HG02885 (cell line): ENCODE data around the gene IL18.
A peak's percentile ranks its signal among the peaks of the same experiment; 100 is the strongest.
"Not testable (repeated sequence)": the region's sequence is repeated elsewhere in the genome, so short reads cannot be mapped to it uniquely, and the experiment has no call there.

Source experiments
- ATAC-seq: cut with Tn5 transposase; IDR thresholded peaks from one replicate; pipeline ENCODE4 v1.9.1; 2021; ENCODE audit warnings: mild to moderate bottlenecking; ENCODE audit not compliant: unreplicated experiment, poor library complexity

IL18 gene

DNA sequence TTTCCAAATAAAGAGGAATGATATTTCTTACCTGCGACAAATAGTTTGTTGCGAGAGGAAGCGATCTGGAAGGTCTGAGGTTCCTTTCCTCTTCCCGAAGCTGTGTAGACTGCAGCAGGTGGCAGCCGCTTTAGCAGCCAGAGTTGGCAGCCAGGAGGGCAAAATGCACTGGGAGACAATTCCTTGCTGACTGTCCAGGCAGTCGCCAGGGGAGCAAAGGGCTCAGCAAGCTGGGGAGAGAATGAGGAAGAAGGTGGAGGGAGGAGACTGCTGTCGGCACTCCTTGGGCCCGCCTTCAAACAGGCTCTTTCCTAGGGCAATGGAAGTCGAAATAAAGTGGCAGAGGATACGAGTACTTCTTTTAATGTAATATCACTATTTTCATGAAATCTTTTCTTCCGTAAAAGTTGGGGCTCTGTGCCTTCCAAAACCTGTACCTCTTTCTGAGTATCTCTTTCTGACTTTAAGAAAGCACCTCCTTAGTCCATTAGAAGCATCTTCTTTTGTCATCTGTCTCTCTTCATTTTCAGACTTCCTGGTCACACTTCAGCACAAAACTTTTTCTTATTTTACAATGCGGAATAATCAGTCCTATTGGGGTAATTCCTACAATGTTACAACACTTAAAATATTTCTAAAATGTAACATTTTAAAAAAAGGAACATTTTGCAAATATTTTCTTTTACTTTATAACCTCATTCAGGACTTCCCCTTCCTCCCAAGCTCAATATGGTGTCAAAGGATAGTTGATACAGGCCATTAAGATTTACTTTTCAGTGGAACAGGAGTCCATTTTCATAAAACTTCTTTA is at the start of gene IL18:
TSS of gene IL18 (minus strand) at position 220 of the 811 bp plus-strand sequence. CDS start 9,041 bp downstream, outside the sequence.
- no peak for ATAC-seq

GRCh38 chr11:112212710-112213109 is 48.8 kb upstream of the IL18 start:
- no peak for ATAC-seq

DNA sequence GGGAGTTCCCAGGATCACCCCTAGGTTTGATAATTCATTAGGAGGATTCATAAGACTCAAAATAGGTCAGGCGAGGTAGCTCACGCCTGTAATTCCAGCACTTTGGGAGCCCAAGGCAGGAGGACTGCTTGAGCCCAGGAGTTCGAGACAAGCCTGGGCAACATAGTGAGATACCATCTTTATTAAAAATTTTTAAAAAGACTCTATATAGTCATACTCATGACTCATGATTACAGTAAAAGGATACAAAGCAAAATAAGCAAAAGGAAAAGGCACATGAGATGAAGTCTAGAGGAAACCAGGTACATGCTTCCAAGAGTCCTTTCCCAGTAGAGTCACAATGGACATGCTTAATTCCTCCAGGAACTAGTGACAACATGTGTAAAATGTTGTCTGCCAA is 48.4 kb upstream of the IL18 start:
- no peak for ATAC-seq

GRCh38 chr11:112211536-112211935 is 47.6 kb upstream of the IL18 start:
- no peak for ATAC-seq

GRCh38 chr11:112210890-112211289 is 47.0 kb upstream of the IL18 start:
- ATAC-seq: no peak

DNA sequence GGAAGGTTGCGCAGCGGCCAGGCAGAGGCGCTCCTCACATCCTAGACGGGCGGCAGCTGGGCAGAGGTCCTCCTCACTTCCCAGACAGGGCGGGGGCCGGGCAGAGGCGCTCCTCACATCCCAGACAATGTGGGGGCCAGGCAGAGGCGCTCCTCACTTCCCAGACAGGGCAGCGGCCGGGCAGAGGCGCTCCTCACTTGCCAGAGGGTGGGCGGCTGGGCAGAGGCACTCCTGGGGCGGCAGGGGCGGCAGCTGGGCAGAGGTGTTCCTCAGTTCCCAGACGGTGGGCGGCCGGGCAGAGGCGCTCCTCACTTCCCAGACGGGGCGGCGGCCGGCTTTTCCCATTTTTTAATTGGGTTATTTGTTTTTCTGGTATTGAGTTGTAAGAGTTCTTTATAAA is 42.2 kb upstream of the IL18 start:
- ATAC-seq: no peak

DNA sequence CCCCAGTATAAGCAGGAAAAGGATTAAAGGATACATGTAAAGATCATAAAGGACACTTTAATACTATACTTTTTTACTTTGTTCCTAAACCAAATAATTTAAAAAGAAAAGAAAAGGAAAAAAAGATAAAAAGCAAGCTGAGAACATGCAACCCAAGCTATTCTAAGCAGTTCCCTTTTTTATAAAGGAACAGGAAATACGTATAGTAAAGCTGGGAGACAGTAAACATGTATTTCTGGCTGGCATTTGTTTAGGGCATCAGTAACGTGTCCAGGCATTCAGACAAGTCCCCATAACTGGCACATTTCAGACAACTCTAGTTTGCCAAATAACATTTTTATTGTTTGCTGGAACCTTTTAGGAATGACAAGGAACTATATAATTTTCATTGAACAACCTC is 36.4 kb upstream of the IL18 start:
- ATAC-seq: no peak

- not testable (repeated sequence) for ATAC-seq
Measured at GRCh38 chr11:112199101-112199500, 35.2 kb upstream of the IL18 start.

DNA sequence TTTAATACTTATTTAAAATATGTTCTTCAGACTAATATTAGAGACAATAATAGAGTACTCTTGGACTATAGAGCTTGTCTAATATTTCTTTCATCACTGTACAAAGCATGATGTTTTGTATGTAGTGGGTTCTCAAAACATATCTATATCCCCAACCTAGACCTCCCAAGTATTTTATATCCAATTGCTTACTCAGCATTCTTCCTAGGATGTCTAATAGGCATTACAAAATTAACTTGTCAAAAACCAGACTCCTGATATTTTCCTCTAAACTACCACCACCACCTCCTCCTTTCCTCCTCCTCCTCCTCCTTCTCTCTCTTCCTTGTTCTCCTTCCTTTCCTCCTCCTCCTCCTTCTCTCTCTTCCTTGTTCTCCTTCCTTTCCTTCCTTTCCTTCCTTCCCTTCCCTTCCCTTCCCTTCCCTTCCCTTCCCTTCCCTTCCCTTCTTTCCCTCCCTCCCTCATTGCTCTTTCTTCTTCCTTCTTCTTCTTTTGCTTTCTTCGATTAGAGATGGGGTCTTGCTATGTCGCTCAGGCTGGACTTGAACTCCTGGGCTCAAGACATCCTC is 32.7 kb upstream of the IL18 start:
- ATAC-seq: no peak

DNA sequence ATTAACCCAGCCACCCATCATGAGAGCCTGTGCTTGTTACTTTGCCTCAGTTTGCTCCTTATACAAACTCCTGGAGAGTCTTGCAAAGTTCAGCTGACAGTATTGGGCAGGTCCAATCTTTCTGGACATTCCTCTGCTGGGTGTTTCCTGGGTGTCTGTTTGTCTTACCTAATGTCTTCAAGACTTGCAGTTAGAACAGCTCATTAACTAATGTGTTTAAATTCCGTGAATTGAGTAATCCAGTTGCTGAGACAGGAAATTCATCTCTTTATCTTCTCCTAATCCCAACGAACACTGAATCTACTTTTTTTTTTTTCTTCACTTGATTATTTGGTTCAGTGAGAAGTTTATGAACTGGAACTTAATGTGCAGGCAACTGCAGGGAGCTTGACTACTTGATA is 32.1 kb upstream of the IL18 start:
- ATAC-seq: no peak

DNA sequence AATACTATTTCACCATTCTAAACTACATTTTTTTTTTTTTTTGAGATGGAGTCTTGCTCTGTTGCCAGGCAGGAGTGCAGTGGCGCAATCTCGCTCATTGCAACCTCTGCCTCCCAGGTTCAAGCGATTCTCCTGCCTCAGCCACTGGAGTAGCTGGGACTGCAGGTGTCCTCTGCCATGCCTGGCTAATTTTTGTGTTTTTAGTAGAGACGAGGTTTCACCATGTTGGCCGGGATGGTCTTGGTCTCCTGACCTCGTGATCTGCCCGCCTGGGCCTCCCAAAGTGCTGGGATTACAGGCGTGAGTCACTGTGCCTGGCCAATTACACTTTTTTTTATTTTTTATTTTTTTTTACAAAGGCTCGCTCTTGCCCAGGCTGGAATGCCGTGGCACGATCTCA is 31.2 kb upstream of the IL18 start:
- ATAC-seq: not testable (repeated sequence)

- ATAC-seq: no peak
Measured at GRCh38 chr11:112186304-112186703, 22.4 kb upstream of the IL18 start.

- no peak for ATAC-seq
Measured at GRCh38 chr11:112185883-112186282, 22.0 kb upstream of the IL18 start.

- no peak for ATAC-seq
Measured at GRCh38 chr11:112182867-112183266, 19.0 kb upstream of the IL18 start.

DNA sequence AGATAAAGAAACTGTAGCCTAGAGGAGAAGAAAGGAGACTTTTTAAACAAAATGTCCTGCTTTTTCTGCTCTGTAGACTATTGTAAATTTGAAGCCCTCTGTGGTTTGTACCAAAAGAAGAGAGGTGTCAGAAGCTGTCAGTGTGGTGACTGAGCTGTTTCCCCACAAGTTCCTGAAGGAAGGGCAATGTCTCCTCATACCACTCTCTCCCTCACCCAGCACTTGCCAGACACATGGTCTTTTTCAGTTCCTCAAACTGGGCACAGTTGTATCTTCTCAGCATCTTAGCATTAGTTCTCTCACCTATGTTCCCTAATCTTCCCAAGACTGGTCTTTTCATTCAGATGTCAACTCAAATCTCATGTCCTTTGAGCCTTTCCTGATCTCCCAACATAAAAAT is 15.7 kb upstream of the IL18 start:
- no peak for ATAC-seq

GRCh38 chr11:112178936-112179335 is 15.0 kb upstream of the IL18 start:
- no peak for ATAC-seq

DNA sequence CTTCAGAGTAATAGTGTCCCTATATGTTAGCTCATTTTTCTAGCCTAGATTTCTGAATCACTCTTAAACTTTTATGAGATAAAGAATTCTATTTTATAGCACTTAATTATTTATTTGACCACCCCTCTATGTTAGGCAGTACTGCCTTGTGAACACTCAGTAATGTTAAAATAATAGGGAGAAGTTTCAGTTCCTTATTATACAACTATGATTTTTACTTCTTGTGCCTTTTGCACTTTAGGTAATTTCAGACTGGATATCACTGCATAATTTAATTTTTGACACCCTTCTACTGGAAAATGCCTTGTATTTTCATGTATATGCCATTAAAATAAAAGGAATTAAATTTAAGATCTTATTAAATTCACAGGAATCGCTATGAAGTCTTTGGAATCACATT is 14.5 kb upstream of the IL18 start:
- no peak for ATAC-seq

DNA sequence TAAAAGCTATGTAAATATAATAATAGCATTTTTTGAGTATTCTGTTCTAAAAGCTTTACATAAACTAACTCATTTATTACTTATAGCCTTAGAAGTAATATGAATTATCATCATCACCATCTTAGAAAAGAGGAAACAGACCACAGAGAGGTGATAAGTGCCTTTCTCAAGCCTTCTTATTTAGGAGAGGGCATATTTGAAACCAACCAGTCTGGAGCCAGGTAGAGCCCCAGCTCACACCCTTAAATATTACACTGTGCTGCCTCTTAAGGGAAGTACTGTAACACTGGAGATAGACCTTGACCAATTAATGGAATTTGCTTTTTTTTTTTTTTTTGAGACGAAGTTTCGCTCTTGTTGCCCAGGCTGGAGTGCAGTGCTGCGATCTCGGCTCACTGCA is 13.7 kb upstream of the IL18 start:
- no peak for ATAC-seq

DNA sequence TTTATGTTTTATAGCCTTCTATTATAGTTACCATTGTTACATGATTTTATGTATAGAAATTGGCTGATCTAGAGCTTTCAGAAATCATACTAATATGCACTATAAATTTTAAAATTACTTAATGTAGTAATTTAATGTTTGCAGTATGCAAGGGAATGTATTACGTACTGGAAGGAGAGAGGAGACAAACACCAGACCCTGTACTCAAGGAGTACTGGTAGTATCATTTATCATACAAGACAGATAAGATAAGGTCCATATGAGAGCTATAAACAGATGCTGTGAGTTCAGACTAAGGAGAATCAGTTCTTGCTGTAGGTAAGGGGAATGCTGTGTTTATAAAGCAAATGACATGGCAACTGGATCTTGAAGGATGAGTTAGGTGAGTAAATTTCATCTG is 12.2 kb upstream of the IL18 start:
- ATAC-seq: no peak

DNA sequence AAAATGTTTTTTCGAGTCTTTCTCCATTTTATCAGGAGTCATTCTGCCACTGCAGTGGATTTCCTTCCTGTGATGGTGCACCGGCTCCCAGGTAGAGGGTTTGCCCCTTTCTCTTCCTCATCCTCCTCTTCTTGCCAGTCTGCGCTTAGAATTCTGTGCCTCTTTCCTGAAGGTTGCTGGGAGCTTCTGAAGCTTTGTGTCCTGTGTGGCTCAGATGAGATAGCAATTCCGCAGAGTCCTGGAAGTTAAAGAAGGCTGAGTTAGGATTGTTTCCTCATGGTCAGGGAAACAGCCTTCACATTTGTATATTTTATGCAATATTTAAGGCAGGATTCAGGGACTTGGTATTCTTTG is 11.7 kb upstream of the IL18 start:
- no peak for ATAC-seq

DNA sequence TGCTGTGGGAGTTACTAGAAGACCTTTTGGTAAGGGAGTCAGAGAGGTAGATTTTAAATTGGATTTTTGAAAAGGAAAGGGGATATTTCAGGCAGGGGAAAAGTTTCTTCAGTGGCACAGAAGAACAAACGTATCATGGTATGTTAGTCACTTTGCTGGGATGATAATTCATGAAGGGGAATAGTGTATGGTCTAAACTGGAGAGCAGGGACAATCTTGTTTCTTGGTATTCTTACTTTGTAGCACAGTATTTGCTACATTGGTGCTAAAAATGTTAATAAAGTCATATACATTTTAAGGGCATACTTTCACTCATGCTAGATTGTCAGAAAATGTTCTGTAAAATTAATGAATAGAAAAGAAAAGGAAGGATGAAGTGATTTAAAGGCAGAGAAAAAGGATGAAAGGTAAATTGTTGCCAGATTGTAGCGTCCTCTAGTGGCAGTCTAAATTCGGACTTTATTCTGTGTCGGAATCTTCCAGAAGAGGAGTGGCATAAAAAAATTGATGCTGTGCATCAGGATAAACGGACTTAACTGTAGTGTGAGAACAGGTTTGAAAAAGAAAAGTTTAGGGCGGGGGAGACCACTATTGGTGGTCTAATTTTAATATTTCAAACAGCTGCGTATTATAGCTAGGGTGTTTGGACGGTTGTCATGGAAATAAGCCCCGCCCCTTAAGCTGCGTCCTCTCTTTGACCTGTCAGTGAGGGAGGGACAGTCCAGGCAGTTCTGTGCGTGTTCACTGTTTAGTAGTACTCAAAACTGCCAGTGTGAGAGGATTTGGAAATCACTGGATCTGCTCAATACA is 11.1 kb upstream of the IL18 start, which contains the start of gene BCO2:
TSS of gene BCO2 (plus strand) at position 724 of the 810 bp plus-strand sequence. CDS start 90 bp downstream, outside the sequence.
- ATAC-seq: peak; percentile 60
